DND-41 (cell line): ENCODE results near the gene SNX2.

Source experiments
- CTCF ChIP-seq: IDR thresholded peaks from 2 replicates; pipeline ENCODE4 v1.5.1; 2012; ENCODE audit warnings: borderline replicate concordance, low read length, moderate library complexity, mild to moderate bottlenecking; ENCODE audit not compliant: poor library complexity, severe bottlenecking; ENCODE audit errors: extremely low read depth
- EZH2 ChIP-seq: IDR thresholded peaks from 3 replicates; pipeline ENCODE4 v1.6.1; 2012; ENCODE audit warnings: borderline replicate concordance, low read depth, mild to moderate bottlenecking, moderate library complexity, low read length, inconsistent platforms; ENCODE audit not compliant: severe bottlenecking

DNA sequence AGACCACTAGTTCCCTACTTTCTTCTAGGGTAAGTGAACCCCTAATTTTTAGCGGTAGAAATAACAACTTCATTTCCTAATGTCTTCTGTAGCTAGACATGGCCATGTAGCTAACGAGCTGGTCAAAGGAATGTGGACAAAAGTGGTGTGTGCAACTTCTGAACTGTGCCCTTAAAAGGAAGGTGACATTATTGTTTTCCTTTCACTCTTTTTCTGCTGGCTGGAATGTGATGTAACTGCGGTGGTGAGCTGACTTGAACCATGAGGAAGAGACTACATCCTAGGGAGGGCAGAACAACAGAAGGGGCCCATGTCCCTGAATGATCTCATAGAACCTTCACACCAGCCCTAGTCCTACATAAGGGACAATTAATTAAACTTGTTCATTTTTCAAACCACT is 1.3 kb upstream of the SNX2 start:
- TF ChIP-seq EZH2 (no peak), CTCF (no peak)
